Keratinocyte (primary cell): ENCODE measurements around the gene RGS3. TPM values are rescaled to one million over a fixed set of nuclear protein-coding genes. Genes with fewer than 3 reads are reported as not detected.

ENCODE experiments used
- DNase-seq: peaks from one replicate; pipeline ENCODE4 v3.0.0-alpha.2; 2011; ENCODE audit warnings: low read depth, missing footprints, low spot score
- FAIRE-seq: peaks from 2 replicates; lab custom pipeline; 2011; peaks lifted over from hg19 to GRCh38; lab: Jason Lieb, UNC
- H2AFZ ChIP-seq: 2 replicates; pipeline ENCODE4 v1.6.0; 2012; ENCODE audit warnings: low read length, control low read depth, inconsistent platforms; ENCODE audit not compliant: control insufficient read depth
- H3K27ac ChIP-seq: 2 replicates; pipeline ENCODE4 v1.5.1; 2011; ENCODE audit warnings: low read length; ENCODE audit not compliant: control insufficient read depth, insufficient read depth
- H3K27me3 ChIP-seq: 3 replicates; pipeline ENCODE4 v1.6.0; 2011; ENCODE audit warnings: low read length; ENCODE audit not compliant: control insufficient read depth, insufficient read depth; ENCODE audit errors: extremely low read depth
- H3K36me3 ChIP-seq, 2 experiments: 2 replicates in 1 of 2; 3 replicates in 1 of 2; pipeline ENCODE4 v1.5.1; 2011; ENCODE audit warnings: low read length in 2 of 2, mild to moderate bottlenecking in 1 of 2; ENCODE audit not compliant: control insufficient read depth in 2 of 2, insufficient read depth in 2 of 2; ENCODE audit errors: extremely low read depth in 1 of 2
- H3K4me1 ChIP-seq: 3 replicates; pipeline ENCODE4 v1.5.1; 2011; ENCODE audit warnings: low read length; ENCODE audit not compliant: control insufficient read depth, insufficient read depth; ENCODE audit errors: extremely low read depth
- H3K4me2 ChIP-seq: 3 replicates; pipeline ENCODE4 v1.6.0; 2011; ENCODE audit warnings: low read depth, low read length; ENCODE audit not compliant: control insufficient read depth, insufficient read depth; ENCODE audit errors: extremely low read depth
- H3K4me3 ChIP-seq, 3 experiments: fragments of 200-600 bp in 1 of 3; sonication (generic) in 1 of 3; 2 replicates in 2 of 3; 3 replicates in 1 of 3; pipeline ENCODE4 v1.5.1; 2011 to 2016; ENCODE audit warnings: low read length in 3 of 3, mild to moderate bottlenecking in 3 of 3, control low read depth in 2 of 3, inconsistent platforms in 1 of 3, low read depth in 1 of 3, mixed read lengths in 1 of 3, mixed run types in 1 of 3, moderate library complexity in 1 of 3; ENCODE audit not compliant: control insufficient read depth in 2 of 3, insufficient read depth in 2 of 3; ENCODE audit errors: extremely low read depth in 1 of 3
- H3K79me2 ChIP-seq: 2 replicates; pipeline ENCODE4 v1.6.0; 2012; ENCODE audit warnings: low read length; ENCODE audit not compliant: control insufficient read depth, insufficient read depth
- H3K9ac ChIP-seq: 3 replicates; pipeline ENCODE4 v1.6.0; 2011; ENCODE audit warnings: low read length; ENCODE audit not compliant: control insufficient read depth, insufficient read depth; ENCODE audit errors: extremely low read depth
- H3K9me1 ChIP-seq: 3 replicates; pipeline ENCODE4 v1.6.0; 2011; ENCODE audit warnings: low read length; ENCODE audit not compliant: control insufficient read depth, insufficient read depth; ENCODE audit errors: extremely low read depth
- H3K9me3 ChIP-seq: 2 replicates; pipeline ENCODE4 v1.5.1; 2012; ENCODE audit warnings: low read depth, low read length; ENCODE audit not compliant: control insufficient read depth
- H4K20me1 ChIP-seq: 3 replicates; pipeline ENCODE4 v1.6.0; 2011; ENCODE audit warnings: low read length; ENCODE audit not compliant: control insufficient read depth, insufficient read depth; ENCODE audit errors: extremely low read depth
- EZH2 ChIP-seq: IDR thresholded peaks from one replicate; pipeline ENCODE4 v1.6.1; 2012; ENCODE audit warnings: inconsistent platforms, mild to moderate bottlenecking, low read length, moderate library complexity
- dilution Hi-C: fragments of 300-500 bp; cut with MboI; formaldehyde crosslinking; loops from one replicate; pipeline ENCODE4 v1.7.0; 2020; ENCODE audit warnings: low sequenced_read_pairs; ENCODE audit not compliant: extremely low pct_ligation_motif_present
- polyA plus RNA-seq, 5 experiments: library from polyadenylated mRNA; depleted of rRNA in 3 of 5; stranded (reverse) in 3 of 5; stranded (forward) in 1 of 5; unstranded in 1 of 5; fragments of >200 nt; gene quantifications; 1 replicate in 1 of 5; 2 replicates in 3 of 5; 3 replicates in 1 of 5; pipeline versions ENCODE4 v1.2.1 to v1.2.3, GENCODE V29; 2011 to 2012; ENCODE audit warnings: missing spikeins in 2 of 5, low read depth in 1 of 5, low replicate concordance in 1 of 5
- TF ChIP-seq, protein P1 (sequence below), 3 experiments: IDR thresholded peaks in 1 of 3; conservative IDR thresholded peaks in 1 of 3; optimal IDR thresholded peaks in 1 of 3; 2 replicates in 2 of 3; 3 replicates in 1 of 3; pipeline versions ENCODE3 to v1.5.1; 2011; ENCODE audit warnings: low read length in 3 of 3, mild to moderate bottlenecking in 3 of 3, moderate library complexity in 2 of 3, control low read depth in 1 of 3, inconsistent platforms in 1 of 3; ENCODE audit not compliant: insufficient read depth in 2 of 3; ENCODE audit errors: extremely low read depth in 1 of 3

RGS3 gene
- polyA plus RNA-seq, 1 donor (not counting 4 experiments of a cell fraction or from before 2014, with no cell fraction given), result 19.6 TPM

- Histone ChIP-seq H4K20me1 (no peaks in the 10 kb centered on the region), H3K4me1 (no peaks in the 10 kb centered on the region), H3K4me2 (no peak overlapping the region), H3K27ac (no peak overlapping the region), H3K9me1 (no peaks in the 10 kb centered on the region), H3K27me3 (peaks cover 27% of the 10 kb centered on the region), H3K4me3 (no peak overlapping the region), H3K9me3 (no peaks in the 10 kb centered on the region), H3K36me3 (no peaks in the 10 kb centered on the region), H2AFZ (no peak overlapping the region), H3K9ac (no peak overlapping the region), H3K79me2 (no peaks in the 10 kb centered on the region)
- DNase-seq (no peak), FAIRE-seq (no peak)
- dilution Hi-C loops, result no loop called here
- TF ChIP-seq, protein P1, sequence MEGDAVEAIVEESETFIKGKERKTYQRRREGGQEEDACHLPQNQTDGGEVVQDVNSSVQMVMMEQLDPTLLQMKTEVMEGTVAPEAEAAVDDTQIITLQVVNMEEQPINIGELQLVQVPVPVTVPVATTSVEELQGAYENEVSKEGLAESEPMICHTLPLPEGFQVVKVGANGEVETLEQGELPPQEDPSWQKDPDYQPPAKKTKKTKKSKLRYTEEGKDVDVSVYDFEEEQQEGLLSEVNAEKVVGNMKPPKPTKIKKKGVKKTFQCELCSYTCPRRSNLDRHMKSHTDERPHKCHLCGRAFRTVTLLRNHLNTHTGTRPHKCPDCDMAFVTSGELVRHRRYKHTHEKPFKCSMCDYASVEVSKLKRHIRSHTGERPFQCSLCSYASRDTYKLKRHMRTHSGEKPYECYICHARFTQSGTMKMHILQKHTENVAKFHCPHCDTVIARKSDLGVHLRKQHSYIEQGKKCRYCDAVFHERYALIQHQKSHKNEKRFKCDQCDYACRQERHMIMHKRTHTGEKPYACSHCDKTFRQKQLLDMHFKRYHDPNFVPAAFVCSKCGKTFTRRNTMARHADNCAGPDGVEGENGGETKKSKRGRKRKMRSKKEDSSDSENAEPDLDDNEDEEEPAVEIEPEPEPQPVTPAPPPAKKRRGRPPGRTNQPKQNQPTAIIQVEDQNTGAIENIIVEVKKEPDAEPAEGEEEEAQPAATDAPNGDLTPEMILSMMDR (optimal IDR thresholded peaks at IDR 0.05 in 1 of 3, IDR thresholded peaks at IDR 0.05 in 1 of 3, conservative IDR thresholded peaks at IDR 0.05 in 1 of 3; ENCODE audit: extremely low read depth in 1 of 3, insufficient read depth in 2 of 3, low read length in 3 of 3), result no peak
- TF ChIP-seq EZH2, result no peak
Measured at GRCh38 chr9:113461285-113461684, 2.2 kb upstream of the RGS3 start.

DNA sequence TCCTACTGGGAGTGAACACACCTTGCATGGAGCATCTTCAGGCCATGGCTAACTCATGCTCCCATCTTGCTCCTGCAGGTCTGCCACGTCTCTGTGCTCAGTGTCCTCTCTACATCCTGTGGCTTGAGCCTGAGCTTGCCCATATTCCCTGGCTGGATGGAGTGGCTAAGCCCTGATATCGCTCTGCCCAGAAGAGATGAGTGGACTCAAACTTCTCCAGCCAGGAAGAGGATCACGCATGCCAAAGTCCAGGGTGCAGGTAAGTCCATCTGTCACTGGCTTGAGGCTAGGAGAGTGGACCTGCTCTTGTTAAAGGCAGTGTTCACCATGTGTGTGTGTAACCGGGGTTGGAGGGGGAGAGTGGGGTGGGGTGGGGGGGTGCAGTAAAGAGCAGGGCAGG is 1.6 kb upstream of the RGS3 start:
- no peak for FAIRE-seq
- Histone ChIP-seq H3K9ac (no peak overlapping the region), H3K4me2 (no peak overlapping the region), H4K20me1 (no peaks in the 10 kb centered on the region), H3K4me1 (no peaks in the 10 kb centered on the region), H3K36me3 (no peaks in the 10 kb centered on the region), H3K9me1 (no peaks in the 10 kb centered on the region), H3K27me3 (peaks cover 27% of the 10 kb centered on the region), H3K27ac (no peak overlapping the region), H3K4me3 (no peak overlapping the region), H2AFZ (no peak overlapping the region), H3K9me3 (no peaks in the 10 kb centered on the region), H3K79me2 (no peaks in the 10 kb centered on the region)
- DNase-seq, result no peak
- dilution Hi-C loops, result no loop called here
- no peak for TF ChIP-seq EZH2
- TF ChIP-seq, protein P1 (optimal IDR thresholded peaks at IDR 0.05 in 1 of 3, IDR thresholded peaks at IDR 0.05 in 1 of 3, conservative IDR thresholded peaks at IDR 0.05 in 1 of 3; ENCODE audit: extremely low read depth in 1 of 3, insufficient read depth in 2 of 3, low read length in 3 of 3), result no peak
